Mononuclear cell (primary cell): Measurements from ENCODE around the gene PLPP7. TPM values are rescaled to one million over a fixed set of nuclear protein-coding genes. Genes with fewer than 3 reads are reported as not detected.
A peak's percentile ranks its signal among the peaks of the same experiment; 100 is the strongest.
"Not testable (repeated sequence)": the region's sequence is repeated elsewhere in the genome, so short reads cannot be mapped to it uniquely, and the experiment has no call there.

Source experiments
- H3K27me3 ChIP-seq: 2 replicates; pipeline ENCODE4 v1.6.0; 2011; ENCODE audit warnings: low read length, control low read depth; ENCODE audit not compliant: insufficient read depth
- H3K4me1 ChIP-seq: 2 replicates; pipeline ENCODE4 v1.5.1; 2011; ENCODE audit warnings: mild to moderate bottlenecking, low read length, control low read depth; ENCODE audit not compliant: insufficient read depth
- H3K4me3 ChIP-seq: 2 replicates; pipeline ENCODE4 v1.5.1; 2011; ENCODE audit warnings: mild to moderate bottlenecking, low read length, moderate library complexity
- H3K9me3 ChIP-seq: 2 replicates; pipeline ENCODE4 v1.5.1; 2011; ENCODE audit warnings: low read depth, mild to moderate bottlenecking, control low read depth, low read length
- total RNA-seq: library from RNA; depleted of rRNA; stranded (reverse); fragments of >200 nt; gene quantifications from one replicate; pipeline ENCODE4 v1.2.3, GENCODE V29; 2012

PLPP7 gene
- total RNA-seq, 1 donor = 0.52 TPM

DNA sequence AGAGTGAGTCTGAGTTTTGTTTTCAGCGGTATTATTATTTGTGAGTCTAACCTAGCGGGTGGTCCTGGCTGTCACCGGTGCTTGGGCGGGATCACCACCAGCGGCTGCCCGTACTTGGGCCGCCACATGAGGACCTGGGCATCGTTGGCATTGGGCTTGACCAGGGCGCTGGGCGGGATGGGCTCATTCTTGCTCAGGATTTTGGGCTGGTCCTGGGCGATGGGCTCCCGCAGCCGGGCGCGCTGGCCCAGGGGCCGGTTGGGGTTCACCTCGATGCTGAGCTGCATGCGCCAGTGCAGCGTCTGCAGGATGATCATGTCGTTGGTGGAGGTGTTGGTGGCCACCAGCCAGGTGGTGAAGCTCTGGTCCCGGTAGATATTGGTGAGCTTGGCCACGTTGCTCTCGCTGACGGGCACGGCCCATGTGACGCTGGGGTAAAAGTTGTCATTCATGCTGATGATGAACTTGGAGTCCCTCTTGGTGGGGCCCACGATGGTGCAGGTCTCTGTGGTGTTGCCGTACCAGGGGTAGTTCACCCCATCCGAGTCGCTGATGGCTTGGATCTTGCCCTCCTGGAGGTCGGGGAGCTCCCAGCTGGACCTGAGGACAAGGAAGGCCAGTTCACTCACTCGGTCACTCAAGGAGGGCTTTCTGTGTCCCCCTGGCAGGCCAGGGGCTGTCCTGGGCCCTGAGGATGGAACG, 28.6 kb upstream of the PLPP7 start:
- no peaks in the 10 kb centered on the region for H3K27me3 ChIP-seq
- H3K4me3 ChIP-seq = no peak overlapping the region
- H3K4me1 ChIP-seq = peaks cover 94% of the 10 kb centered on the region
- no peaks in the 10 kb centered on the region for H3K9me3 ChIP-seq

DNA sequence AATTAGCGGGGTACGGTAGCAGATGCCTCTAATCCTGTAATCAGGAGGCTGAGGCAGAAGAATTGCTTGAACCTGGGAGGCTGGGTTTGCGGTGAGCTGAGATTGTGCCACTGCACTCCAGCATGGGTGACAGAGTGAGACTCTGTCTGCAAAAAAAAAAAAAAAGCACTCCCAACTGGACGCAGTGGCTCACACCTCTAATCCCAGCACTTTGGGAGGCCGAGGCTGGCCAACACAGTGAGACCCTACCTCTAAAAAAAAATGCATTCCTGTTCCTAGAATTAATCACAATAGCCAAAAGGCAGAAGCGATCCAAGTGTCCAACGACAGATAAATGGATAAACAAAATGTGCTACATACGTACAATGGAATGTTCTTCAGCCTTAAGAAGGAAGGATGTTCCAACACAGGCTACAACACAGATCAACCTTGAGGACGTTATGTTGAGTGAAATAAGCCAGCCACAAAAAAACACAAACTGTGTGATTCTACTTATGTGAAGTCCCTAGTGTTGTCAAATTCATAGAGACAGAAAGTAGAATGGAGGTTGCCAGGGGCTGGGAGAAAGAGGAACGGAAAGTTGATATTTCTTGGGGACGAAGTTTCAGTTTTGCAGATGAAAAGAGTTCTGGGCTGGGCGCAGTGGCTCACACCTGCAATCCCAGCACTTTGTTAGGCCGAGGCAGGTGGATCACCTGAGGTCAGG, 27.0 kb upstream of the PLPP7 start:
- Histone ChIP-seq H3K4me3 (no peak overlapping the region), H3K4me1 (peaks cover 94% of the 10 kb centered on the region), H3K9me3 (no peaks in the 10 kb centered on the region), H3K27me3 (no peaks in the 10 kb centered on the region)

GRCh38 chr9:131263033-131263343, 26.5 kb upstream of the PLPP7 start:
- peaks cover 94% of the 10 kb centered on the region for H3K4me1 ChIP-seq
- not testable (repeated sequence) for H3K4me3 ChIP-seq, H3K9me3 ChIP-seq, H3K27me3 ChIP-seq

DNA sequence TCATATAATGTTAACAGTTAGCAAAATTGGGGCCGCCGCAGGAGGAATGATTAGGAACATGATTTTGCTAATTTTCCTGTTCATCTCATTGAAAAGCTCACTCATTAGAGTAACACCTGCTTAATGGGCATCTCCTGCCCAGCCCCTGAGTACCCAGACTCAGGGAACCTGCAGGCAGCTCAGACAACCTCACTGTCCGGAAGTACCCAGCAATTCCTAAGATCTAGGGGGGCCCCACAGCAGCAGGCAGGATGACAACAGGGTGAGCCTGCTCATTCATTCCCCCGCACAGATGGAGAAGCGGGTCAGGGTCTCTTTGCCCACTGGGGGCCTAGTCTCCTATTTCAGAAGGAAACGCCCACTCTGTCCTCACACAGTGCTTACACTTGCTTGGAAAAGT, 25.8 kb upstream of the PLPP7 start:
- Histone ChIP-seq H3K4me3 (no peak overlapping the region), H3K27me3 (no peaks in the 10 kb centered on the region), H3K9me3 (no peaks in the 10 kb centered on the region), H3K4me1 (peaks cover 94% of the 10 kb centered on the region)

DNA sequence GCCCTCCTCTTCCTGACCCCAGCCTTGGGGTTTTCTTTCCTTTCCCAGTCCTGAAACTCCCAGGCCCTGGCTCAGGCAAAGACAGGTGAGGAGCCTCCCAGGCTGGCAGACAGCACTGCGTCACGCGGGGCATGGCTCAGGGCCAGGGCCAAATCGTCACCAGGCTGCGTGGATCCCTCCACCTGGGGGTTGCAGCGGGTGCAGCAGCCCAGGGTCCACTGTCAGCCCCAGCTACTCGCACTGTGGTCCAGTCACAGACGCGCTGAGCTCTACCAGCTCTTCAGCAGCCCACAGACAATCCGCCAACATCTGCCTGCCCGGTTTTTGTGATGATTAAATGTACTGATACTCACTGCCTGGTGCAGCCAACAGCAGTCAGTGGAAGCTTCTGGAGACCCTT, 25.3 kb upstream of the PLPP7 start:
- H3K27me3 ChIP-seq = no peaks in the 10 kb centered on the region
- no peak overlapping the region for H3K4me3 ChIP-seq
- peaks cover 94% of the 10 kb centered on the region for H3K4me1 ChIP-seq
- no peaks in the 10 kb centered on the region for H3K9me3 ChIP-seq

- Histone ChIP-seq H3K4me3 (no peak overlapping the region), H3K27me3 (no peaks in the 10 kb centered on the region), H3K9me3 (no peaks in the 10 kb centered on the region), H3K4me1 (peaks cover 100% of the 10 kb centered on the region)
Measured at GRCh38 chr9:131266266-131267229, 23.0 kb upstream of the PLPP7 start.

- H3K27me3 ChIP-seq = no peaks in the 10 kb centered on the region
- H3K9me3 ChIP-seq = no peaks in the 10 kb centered on the region
- H3K4me1 ChIP-seq = peaks cover 90% of the 10 kb centered on the region
- H3K4me3 ChIP-seq = peak overlapping the region; percentile 17
Measured at GRCh38 chr9:131270171-131271015, 19.1 kb upstream of the PLPP7 start.

DNA sequence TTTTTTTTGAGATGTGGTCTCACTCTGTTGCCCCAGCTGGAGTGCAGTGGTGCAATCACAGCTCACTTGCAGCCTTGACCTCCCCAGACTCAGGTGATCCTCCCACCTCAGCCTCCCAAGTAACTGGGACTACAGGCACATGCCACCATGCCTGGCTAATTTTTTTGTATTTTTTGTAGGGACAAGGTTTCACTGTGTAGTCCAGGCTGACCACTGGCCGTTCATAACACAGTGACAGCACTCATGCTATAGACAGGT, 18.6 kb upstream of the PLPP7 start:
- peak overlapping the region; percentile 17 for H3K4me3 ChIP-seq
- H3K27me3 ChIP-seq, H3K9me3 ChIP-seq: not testable (repeated sequence)
- peaks cover 84% of the 10 kb centered on the region for H3K4me1 ChIP-seq

- no peaks in the 10 kb centered on the region for H3K27me3 ChIP-seq
- H3K4me3 ChIP-seq = peak overlapping the region; percentile 17
- H3K9me3 ChIP-seq = no peaks in the 10 kb centered on the region
- H3K4me1 ChIP-seq = peaks cover 79% of the 10 kb centered on the region
Measured at GRCh38 chr9:131271506-131271931, 18.0 kb upstream of the PLPP7 start.

- Histone ChIP-seq H3K4me3 (peak overlapping the region; percentile 99), H3K4me1 (peaks cover 72% of the 10 kb centered on the region), H3K27me3 (no peaks in the 10 kb centered on the region), H3K9me3 (no peaks in the 10 kb centered on the region)
Measured at GRCh38 chr9:131272212-131272611, 17.3 kb upstream of the PLPP7 start.

GRCh38 chr9:131273146-131273855, 16.2 kb upstream of the PLPP7 start:
- H3K27me3 ChIP-seq = no peaks in the 10 kb centered on the region
- H3K9me3 ChIP-seq = no peaks in the 10 kb centered on the region
- H3K4me1 ChIP-seq = peaks cover 64% of the 10 kb centered on the region
- H3K4me3 ChIP-seq = peak overlapping the region; percentile 99

DNA sequence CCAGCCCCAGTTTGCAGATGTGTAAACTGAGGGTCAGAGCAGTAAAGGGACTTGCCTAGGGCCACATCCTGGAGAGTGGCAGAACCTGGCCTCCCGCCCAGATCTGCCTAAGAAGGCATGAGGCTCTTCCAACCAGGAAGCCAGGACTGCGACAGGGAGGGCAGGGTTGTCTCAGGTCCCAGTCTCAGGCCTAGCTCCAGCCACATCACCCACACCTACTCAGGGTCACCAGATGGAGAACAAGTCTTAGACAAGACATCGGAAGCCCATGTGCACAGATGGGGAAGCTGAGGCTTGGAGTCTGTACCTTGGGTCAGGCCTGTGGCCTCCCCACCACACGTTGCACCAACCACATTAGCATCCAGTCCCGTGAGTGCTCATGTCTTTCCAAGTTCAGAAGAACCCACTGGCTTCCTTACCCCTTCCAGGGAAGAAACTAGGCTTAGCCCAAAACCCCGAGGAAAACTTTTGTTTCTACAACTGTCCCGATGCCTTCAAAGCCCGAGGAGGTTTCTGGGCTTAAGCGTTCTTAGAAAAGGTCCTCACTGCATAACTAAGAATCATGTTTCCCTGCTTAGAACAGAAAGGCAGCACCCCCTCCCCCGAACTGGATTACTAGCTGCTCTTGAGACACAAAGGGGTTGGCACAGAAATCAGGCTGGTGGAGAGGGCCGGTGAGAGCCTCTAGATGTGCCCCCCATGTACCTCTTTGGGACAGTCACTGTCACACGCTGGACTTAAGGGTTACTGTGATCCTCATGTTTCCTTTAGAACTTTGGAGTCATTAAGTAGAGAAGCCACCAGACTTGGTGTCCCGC, 15.5 kb upstream of the PLPP7 start:
- H3K4me1 ChIP-seq = peaks cover 64% of the 10 kb centered on the region
- peak overlapping the region; percentile 99 for H3K4me3 ChIP-seq
- no peaks in the 10 kb centered on the region for H3K9me3 ChIP-seq
- no peaks in the 10 kb centered on the region for H3K27me3 ChIP-seq

- Histone ChIP-seq H3K4me1 (peaks cover 64% of the 10 kb centered on the region), H3K9me3 (no peaks in the 10 kb centered on the region), H3K4me3 (peak overlapping the region; percentile 99), H3K27me3 (no peaks in the 10 kb centered on the region)
Measured at GRCh38 chr9:131274674-131275331, 14.7 kb upstream of the PLPP7 start.
